Endothelial cell (in vitro differentiated cells): Measurements from ENCODE around the gene PTPN14. TPM values are rescaled to one million over a fixed set of nuclear protein-coding genes. Genes with fewer than 3 reads are reported as not detected.

ENCODE experiments used
- DNase-seq: peaks from one replicate; pipeline ENCODE4 v3.0.0; 2021; ENCODE audit warnings: low spot score
- H3K27ac Mint-ChIP-seq: one replicate; pipeline ENCODE4 v1.8.0; 2021; ENCODE audit warnings: mixed read lengths, inconsistent platforms; ENCODE audit not compliant: unreplicated experiment
- H3K27me3 Mint-ChIP-seq: one replicate; pipeline ENCODE4 v1.8.0; 2021; ENCODE audit warnings: mild to moderate bottlenecking, moderate library complexity, mixed read lengths, inconsistent platforms; ENCODE audit not compliant: unreplicated experiment
- H3K36me3 Mint-ChIP-seq: one replicate; pipeline ENCODE4 v1.8.0; 2021; ENCODE audit warnings: mild to moderate bottlenecking, low read depth, mixed read lengths, inconsistent platforms; ENCODE audit not compliant: unreplicated experiment
- H3K4me1 Mint-ChIP-seq: one replicate; pipeline ENCODE4 v1.8.0; 2021; ENCODE audit warnings: mild to moderate bottlenecking, mixed read lengths, inconsistent platforms; ENCODE audit not compliant: unreplicated experiment
- H3K4me3 Mint-ChIP-seq: one replicate; pipeline ENCODE4 v1.8.0; 2021; ENCODE audit warnings: mild to moderate bottlenecking, mixed read lengths, inconsistent platforms; ENCODE audit not compliant: unreplicated experiment
- H3K9me3 Mint-ChIP-seq: one replicate; pipeline ENCODE4 v1.8.0; 2021; ENCODE audit warnings: mixed read lengths, inconsistent platforms; ENCODE audit not compliant: unreplicated experiment
- total RNA-seq: library from RNA; stranded (reverse); fragmentation: NEBNext Ultra II Directional; extraction: Animal tissue kit (Norgen Biotek cat#: 25700); gene quantifications from one replicate; pipeline ENCODE4 v1.2.1, GENCODE V29; 2021; ENCODE audit not compliant: unreplicated experiment
- TF ChIP-seq, protein P1 (sequence below): fragments of 200-600 bp; sonication (generic); IDR thresholded peaks from one replicate; pipeline ENCODE4 v1.5.0; 2021; ENCODE audit warnings: antibody characterized with exemption; ENCODE audit not compliant: unreplicated experiment

Gene PTPN14
- total RNA-seq, 1 donor from 2014 or later = 46.3 TPM

- Mint-ChIP-seq H3K4me3 (peak overlapping the region; percentile 50), H3K27ac (no peak overlapping the region), H3K27me3 (peaks cover 2% of the 10 kb centered on the region), H3K9me3 (peaks cover 4% of the 10 kb centered on the region), H3K36me3 (peaks cover 16% of the 10 kb centered on the region), H3K4me1 (no peaks in the 10 kb centered on the region)
- TF ChIP-seq, protein P1, sequence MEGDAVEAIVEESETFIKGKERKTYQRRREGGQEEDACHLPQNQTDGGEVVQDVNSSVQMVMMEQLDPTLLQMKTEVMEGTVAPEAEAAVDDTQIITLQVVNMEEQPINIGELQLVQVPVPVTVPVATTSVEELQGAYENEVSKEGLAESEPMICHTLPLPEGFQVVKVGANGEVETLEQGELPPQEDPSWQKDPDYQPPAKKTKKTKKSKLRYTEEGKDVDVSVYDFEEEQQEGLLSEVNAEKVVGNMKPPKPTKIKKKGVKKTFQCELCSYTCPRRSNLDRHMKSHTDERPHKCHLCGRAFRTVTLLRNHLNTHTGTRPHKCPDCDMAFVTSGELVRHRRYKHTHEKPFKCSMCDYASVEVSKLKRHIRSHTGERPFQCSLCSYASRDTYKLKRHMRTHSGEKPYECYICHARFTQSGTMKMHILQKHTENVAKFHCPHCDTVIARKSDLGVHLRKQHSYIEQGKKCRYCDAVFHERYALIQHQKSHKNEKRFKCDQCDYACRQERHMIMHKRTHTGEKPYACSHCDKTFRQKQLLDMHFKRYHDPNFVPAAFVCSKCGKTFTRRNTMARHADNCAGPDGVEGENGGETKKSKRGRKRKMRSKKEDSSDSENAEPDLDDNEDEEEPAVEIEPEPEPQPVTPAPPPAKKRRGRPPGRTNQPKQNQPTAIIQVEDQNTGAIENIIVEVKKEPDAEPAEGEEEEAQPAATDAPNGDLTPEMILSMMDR = no peak
- no peak for DNase-seq
These were observed 206.5 kb downstream of the PTPN14 start for GRCh38 chr1:214344897-214345296.

DNA sequence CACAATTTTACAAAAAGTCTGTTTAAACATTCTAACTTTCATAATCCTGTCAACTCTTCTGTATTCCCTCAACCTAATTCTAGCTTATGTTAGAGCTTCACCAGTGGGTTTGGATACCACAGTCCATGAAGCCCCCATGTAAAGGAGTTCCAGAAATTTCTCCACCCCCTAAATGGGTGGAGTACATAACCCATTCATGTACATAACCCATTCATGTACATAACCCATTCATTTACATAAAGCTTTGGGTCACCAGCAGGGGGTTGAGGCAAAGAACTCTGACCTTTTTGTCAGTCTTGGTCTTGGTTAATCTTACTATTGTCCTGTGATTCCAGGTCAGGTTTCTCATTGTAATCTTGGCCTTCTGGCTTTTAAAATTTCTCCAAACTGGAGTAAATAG, 208.9 kb downstream of the PTPN14 start:
- Mint-ChIP-seq H3K36me3 (peaks cover 16% of the 10 kb centered on the region), H3K9me3 (peaks cover 4% of the 10 kb centered on the region), H3K4me1 (peaks cover 2% of the 10 kb centered on the region), H3K4me3 (no peak overlapping the region), H3K27ac (no peak overlapping the region), H3K27me3 (peaks cover 2% of the 10 kb centered on the region)
- DNase-seq = no peak
- TF ChIP-seq, protein P1 = no peak

- peaks cover 2% of the 10 kb centered on the region for H3K4me1 Mint-ChIP-seq
- DNase-seq = no peak
- peaks cover 12% of the 10 kb centered on the region for H3K36me3 Mint-ChIP-seq
- H3K27me3 Mint-ChIP-seq = peaks cover 2% of the 10 kb centered on the region
- H3K4me3 Mint-ChIP-seq = no peak overlapping the region
- H3K9me3 Mint-ChIP-seq = peaks cover 4% of the 10 kb centered on the region
- no peak overlapping the region for H3K27ac Mint-ChIP-seq
- TF ChIP-seq, protein P1 = no peak
These were observed 209.5 kb downstream of the PTPN14 start for GRCh38 chr1:214341932-214342331.

DNA sequence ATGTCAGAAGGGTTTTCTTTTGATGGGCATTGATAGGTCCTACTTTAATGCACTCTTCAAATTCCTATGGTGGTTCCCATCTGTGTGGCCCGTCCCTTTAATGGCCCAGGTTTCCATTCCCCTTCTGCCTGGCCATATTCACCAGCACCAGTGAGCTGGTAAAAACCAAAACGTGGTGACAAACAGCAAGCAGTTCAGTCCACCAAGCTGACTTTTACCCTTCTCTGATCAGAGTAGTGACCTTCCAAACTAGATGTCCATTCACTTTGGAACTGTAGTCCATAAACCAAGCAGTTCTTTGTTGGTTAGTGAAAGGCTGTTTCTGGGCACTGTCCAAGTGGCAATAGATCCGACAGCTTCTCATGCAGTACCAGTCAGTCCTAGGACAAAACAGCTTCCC, 209.9 kb downstream of the PTPN14 start:
- peaks cover 4% of the 10 kb centered on the region for H3K9me3 Mint-ChIP-seq
- TF ChIP-seq, protein P1 = no peak
- peaks cover 2% of the 10 kb centered on the region for H3K4me1 Mint-ChIP-seq
- peaks cover 2% of the 10 kb centered on the region for H3K27me3 Mint-ChIP-seq
- DNase-seq = no peak
- peak overlapping the region; percentile 67 for H3K4me3 Mint-ChIP-seq
- H3K27ac Mint-ChIP-seq = no peak overlapping the region
- H3K36me3 Mint-ChIP-seq = peaks cover 12% of the 10 kb centered on the region

- DNase-seq = no peak
- Mint-ChIP-seq H3K4me1 (peaks cover 11% of the 10 kb centered on the region), H3K36me3 (peaks cover 7% of the 10 kb centered on the region), H3K27me3 (no peaks in the 10 kb centered on the region), H3K4me3 (no peak overlapping the region), H3K9me3 (no peaks in the 10 kb centered on the region), H3K27ac (no peak overlapping the region)
- TF ChIP-seq, protein P1 = no peak
These were observed 213.2 kb downstream of the PTPN14 start for GRCh38 chr1:214338212-214338611.
